Measurements from ENCODE around the gene BTG1. TPM values are rescaled to one million over a fixed set of nuclear protein-coding genes. Genes with fewer than 3 reads are reported as not detected.
"Not testable (repeated sequence)": the region's sequence is repeated elsewhere in the genome, so short reads cannot be mapped to it uniquely, and the experiment has no call there.

BTG1 gene
- total RNA-seq, 1 donor from 2014 or later = 164 TPM

- H3K9me3 Mint-ChIP-seq (ENCODE audit: low read depth) = peaks cover 13% of the 10 kb centered on the region
- H3K27ac Mint-ChIP-seq = no peak overlapping the region
- peaks cover 38% of the 10 kb centered on the region for H3K4me1 Mint-ChIP-seq (ENCODE audit: low read depth)
- H3K36me3 Mint-ChIP-seq (ENCODE audit: insufficient read depth) = peaks cover 8% of the 10 kb centered on the region
- no peak for DNase-seq (ENCODE audit: low spot score, unreplicated experiment)
- TF ChIP-seq CTCF (IDR thresholded peaks at IDR 0.05; ENCODE audit: unreplicated experiment) = no peak
- no peak overlapping the region for H3K4me3 Mint-ChIP-seq (ENCODE audit: low read depth)
- no peaks in the 10 kb centered on the region for H3K27me3 Mint-ChIP-seq
Measured at GRCh38 chr12:92102606-92103005, 43.0 kb downstream of the BTG1 start.

- no peak for TF ChIP-seq CTCF (IDR thresholded peaks at IDR 0.05; ENCODE audit: unreplicated experiment)
- no peaks in the 10 kb centered on the region for H3K27me3 Mint-ChIP-seq
- H3K9me3 Mint-ChIP-seq (ENCODE audit: low read depth) = peaks cover 13% of the 10 kb centered on the region
- H3K4me3 Mint-ChIP-seq (ENCODE audit: low read depth) = no peak overlapping the region
- H3K27ac Mint-ChIP-seq = peak overlapping the region; percentile 76
- peaks cover 5% of the 10 kb centered on the region for H3K36me3 Mint-ChIP-seq (ENCODE audit: insufficient read depth)
- no peak for DNase-seq (ENCODE audit: low spot score, unreplicated experiment)
- peaks cover 15% of the 10 kb centered on the region for H3K4me1 Mint-ChIP-seq (ENCODE audit: low read depth)
Measured at GRCh38 chr12:92098594-92099380, 46.9 kb downstream of the BTG1 start.

GRCh38 chr12:92096346-92097136 lies 49.1 kb downstream of the BTG1 start:
- H3K9me3 Mint-ChIP-seq (ENCODE audit: low read depth) = peaks cover 13% of the 10 kb centered on the region
- no peak for TF ChIP-seq CTCF (IDR thresholded peaks at IDR 0.05; ENCODE audit: unreplicated experiment)
- peaks cover 5% of the 10 kb centered on the region for H3K36me3 Mint-ChIP-seq (ENCODE audit: insufficient read depth)
- H3K4me1 Mint-ChIP-seq (ENCODE audit: low read depth) = peaks cover 15% of the 10 kb centered on the region
- H3K27me3 Mint-ChIP-seq = no peaks in the 10 kb centered on the region
- no peak for DNase-seq (ENCODE audit: low spot score, unreplicated experiment)
- H3K4me3 Mint-ChIP-seq (ENCODE audit: low read depth) = no peak overlapping the region
- H3K27ac Mint-ChIP-seq = peak overlapping the region; percentile 14

- DNase-seq (ENCODE audit: low spot score, unreplicated experiment) = no peak
Measured at GRCh38 chr12:92094751-92095161, 50.9 kb downstream of the BTG1 start.

GRCh38 chr12:92094301-92094700 lies 51.3 kb downstream of the BTG1 start:
- H3K4me1 Mint-ChIP-seq (ENCODE audit: low read depth) = peaks cover 20% of the 10 kb centered on the region
- DNase-seq (ENCODE audit: low spot score, unreplicated experiment); H3K36me3 Mint-ChIP-seq (ENCODE audit: insufficient read depth); H3K4me3 Mint-ChIP-seq (ENCODE audit: low read depth); H3K27ac Mint-ChIP-seq; H3K27me3 Mint-ChIP-seq; H3K9me3 Mint-ChIP-seq (ENCODE audit: low read depth): not testable (repeated sequence)

More at GRCh38 chr12:92094751-92095161, 50.9 kb downstream of the BTG1 start:
- H3K4me1 Mint-ChIP-seq (ENCODE audit: low read depth) = peaks cover 19% of the 10 kb centered on the region
- no peak overlapping the region for H3K4me3 Mint-ChIP-seq (ENCODE audit: low read depth)
- TF ChIP-seq CTCF (IDR thresholded peaks at IDR 0.05; ENCODE audit: unreplicated experiment) = peak; percentile 12
- H3K27me3 Mint-ChIP-seq = no peaks in the 10 kb centered on the region
- H3K27ac Mint-ChIP-seq = no peak overlapping the region
- peaks cover 3% of the 10 kb centered on the region for H3K36me3 Mint-ChIP-seq (ENCODE audit: insufficient read depth)
- H3K9me3 Mint-ChIP-seq (ENCODE audit: low read depth) = peaks cover 4% of the 10 kb centered on the region
